K562 (cell line): ENCODE data around the gene APBA2. TPM values are rescaled to one million over a fixed set of nuclear protein-coding genes. Genes with fewer than 3 reads are reported as not detected.

ENCODE experiments used
- ASH1L ChIP-seq: fragments of 450-650 bp; IDR thresholded peaks from 2 replicates; pipeline ENCODE4 v1.6.1; 2018; ENCODE audit warnings: borderline replicate concordance, mild to moderate bottlenecking, low read depth; ENCODE audit not compliant: partially characterized antibody
- FOXJ3 ChIP-seq: sonication (generic); formaldehyde crosslinking; IDR thresholded peaks from 2 replicates; pipeline ENCODE4 v1.4.0; 2020; ENCODE audit warnings: mild to moderate bottlenecking, missing genetic modification reagents
- KAT7 ChIP-seq: sonication (generic); formaldehyde crosslinking; IDR thresholded peaks from 2 replicates; pipeline ENCODE4 v1.8.0; 2022; ENCODE audit warnings: missing genetic modification reagents, mild to moderate bottlenecking, borderline replicate concordance
- KDM4B ChIP-seq, 2 experiments: fragments of 450-650 bp in 1 of 2; sonication (generic) in 1 of 2; IDR thresholded peaks; 2 replicates each; pipeline ENCODE4 v1.6.1; 2016 to 2017; ENCODE audit warnings: borderline replicate concordance in 2 of 2, antibody characterized with exemption in 1 of 2, low read depth in 1 of 2, mild to moderate bottlenecking in 1 of 2
- POU5F1 ChIP-seq: fragments of 150-350 bp; IDR thresholded peaks from 2 replicates; pipeline ENCODE4 v1.6.1; 2014; ENCODE audit warnings: borderline replicate concordance, low read length, low read depth, mild to moderate bottlenecking; ENCODE audit not compliant: partially characterized antibody
- PURB ChIP-seq: sonication (generic); formaldehyde crosslinking; IDR thresholded peaks from 2 replicates; pipeline ENCODE4 v1.9.0; 2021; ENCODE audit warnings: low read depth, mild to moderate bottlenecking, missing genetic modification reagents
- SIRT6 ChIP-seq: IDR thresholded peaks from one replicate; pipeline ENCODE4 v1.6.1; 2012; ENCODE audit warnings: low read depth, mild to moderate bottlenecking, control low read depth, inconsistent platforms, low read length, moderate library complexity
- VEZF1 ChIP-seq: fragments of 200-800 bp; sonication (Bioruptor generic); IDR thresholded peaks from 2 replicates; pipeline ENCODE4 v1.6.1; 2017; ENCODE audit warnings: missing genetic modification characterization, missing compliant biosample characterization
- ZBTB11 ChIP-seq, 3 experiments: fragments of 200-800 bp in 1 of 3; fragments of 250-450 bp in 1 of 3; fragments of 450-650 bp in 1 of 3; sonication (Bioruptor Pico) in 1 of 3; sonication (Bioruptor generic) in 1 of 3; formaldehyde crosslinking in 1 of 3; IDR thresholded peaks; 2 replicates each; pipeline versions ENCODE4 v1.6.1 to v1.8.0; 2016 to 2022; ENCODE audit warnings: mild to moderate bottlenecking in 2 of 3, missing genetic modification characterization in 2 of 3, missing compliant biosample characterization in 1 of 3, moderate library complexity in 1 of 3
- ZNF253 ChIP-seq: fragments of 250-450 bp; sonication (Bioruptor Pico); conservative IDR thresholded peaks from 2 replicates; pipeline ENCODE4 v1.6.1; 2021; ENCODE audit warnings: mild to moderate bottlenecking
- ZNF3 ChIP-seq: fragments of 250-450 bp; sonication (Bioruptor Pico); IDR thresholded peaks from 2 replicates; pipeline ENCODE4 v1.5.0; 2021; ENCODE audit warnings: mild to moderate bottlenecking, moderate library complexity
- ZNF395 ChIP-seq: fragments of 200-800 bp; sonication (Bioruptor generic); IDR thresholded peaks from 2 replicates; pipeline ENCODE4 v1.6.1; 2017; ENCODE audit warnings: missing genetic modification characterization, missing compliant biosample characterization
- ZNF668 ChIP-seq: fragments of 250-450 bp; sonication (Bioruptor Pico); IDR thresholded peaks from 2 replicates; pipeline ENCODE4 v1.8.0; 2022; ENCODE audit warnings: mild to moderate bottlenecking, inconsistent platforms
- polyA plus RNA-seq, 8 experiments: library from polyadenylated mRNA; depleted of rRNA in 4 of 8; stranded (reverse) in 5 of 8; unstranded in 3 of 8; fragments of >200 nt; fragmentation: Nextera tagmentation in 2 of 8; fragmentation: Illumina TruSeq in 1 of 8; extraction: Ambion mirVana in 2 of 8; extraction: Trizol in 1 of 8; gene quantifications; 2 replicates each; pipeline versions ENCODE4 v1.2.1 to v1.2.3, GENCODE V29; 2011 to 2014; ENCODE audit warnings: inconsistent platforms in 1 of 8, missing spikeins in 1 of 8
- total RNA-seq, 7 experiments: library from RNA; depleted of rRNA in 6 of 7; stranded (reverse); fragments of >200 nt in 6 of 7; fragmentation: Illumina TruSeq in 2 of 7; extraction: Trizol in 2 of 7; gene quantifications; 2 replicates each; pipeline versions ENCODE4 v1.2.1 to v1.2.3, GENCODE V29; 2011 to 2021; ENCODE audit warnings: low replicate concordance in 1 of 7
- TF ChIP-seq, protein P1 (sequence below), 2 experiments: fragments of 250-450 bp in 1 of 2; fragments of 450-650 bp in 1 of 2; sonication (Bioruptor Pico) in 1 of 2; IDR thresholded peaks; 2 replicates each; pipeline versions ENCODE4 v1.6.1 to v1.8.0; 2016 to 2021; ENCODE audit warnings: mild to moderate bottlenecking in 2 of 2, moderate library complexity in 2 of 2, missing compliant biosample characterization in 1 of 2, missing genetic modification characterization in 1 of 2
- TF ChIP-seq, protein P2 (sequence below): fragments of 250-450 bp; sonication (Bioruptor Pico); IDR thresholded peaks from 2 replicates; pipeline ENCODE4 v1.5.0; 2022; ENCODE audit warnings: mild to moderate bottlenecking

APBA2 gene
- total and polyA plus RNA-seq, 9 of the 15 experiments (the other 6 are each of a cell fraction or from before 2014, with no cell fraction given): 0.24 to 40.9 (median 25.2) TPM

GRCh38 chr15:28957606-28958498 lies 72.1 kb downstream of the APBA2 start (continued):
- TF ChIP-seq VEZF1 (CRISPR knock-in tag) (no peak), ZNF253 (no peak), KDM4B (IDR thresholded peaks at IDR 0.05; ENCODE audit: borderline replicate concordance in 2 of 2, low read depth in 1 of 2) (no peak), ZNF395 (0 out of 2 replicates have a peak, but pooled peaks have one; percentile 22), PURB (CRISPR knock-in tag) (no peak), ZBTB11 (CRISPR knock-in tag; IDR thresholded peaks at IDR 0.05) (no peak), ASH1L (no peak), POU5F1 (no peak), ZNF668 (0 out of 2 replicates have a peak, but pooled peaks have one; percentile 23), KAT7 (CRISPR knock-in tag) (no peak), FOXJ3 (CRISPR knock-in tag) (no peak), ZNF3 (CRISPR knock-in tag) (no peak), SIRT6 (no peak)
- TF ChIP-seq, protein P1, sequence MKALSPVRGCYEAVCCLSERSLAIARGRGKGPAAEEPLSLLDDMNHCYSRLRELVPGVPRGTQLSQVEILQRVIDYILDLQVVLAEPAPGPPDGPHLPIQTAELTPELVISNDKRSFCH (CRISPR knock-in tag; IDR thresholded peaks at IDR 0.05): no peak
- TF ChIP-seq, protein P1 (tag; IDR thresholded peaks at IDR 0.05): peak; percentile 73; the same call in 1 of the 2 replicates
- TF ChIP-seq, protein P2, sequence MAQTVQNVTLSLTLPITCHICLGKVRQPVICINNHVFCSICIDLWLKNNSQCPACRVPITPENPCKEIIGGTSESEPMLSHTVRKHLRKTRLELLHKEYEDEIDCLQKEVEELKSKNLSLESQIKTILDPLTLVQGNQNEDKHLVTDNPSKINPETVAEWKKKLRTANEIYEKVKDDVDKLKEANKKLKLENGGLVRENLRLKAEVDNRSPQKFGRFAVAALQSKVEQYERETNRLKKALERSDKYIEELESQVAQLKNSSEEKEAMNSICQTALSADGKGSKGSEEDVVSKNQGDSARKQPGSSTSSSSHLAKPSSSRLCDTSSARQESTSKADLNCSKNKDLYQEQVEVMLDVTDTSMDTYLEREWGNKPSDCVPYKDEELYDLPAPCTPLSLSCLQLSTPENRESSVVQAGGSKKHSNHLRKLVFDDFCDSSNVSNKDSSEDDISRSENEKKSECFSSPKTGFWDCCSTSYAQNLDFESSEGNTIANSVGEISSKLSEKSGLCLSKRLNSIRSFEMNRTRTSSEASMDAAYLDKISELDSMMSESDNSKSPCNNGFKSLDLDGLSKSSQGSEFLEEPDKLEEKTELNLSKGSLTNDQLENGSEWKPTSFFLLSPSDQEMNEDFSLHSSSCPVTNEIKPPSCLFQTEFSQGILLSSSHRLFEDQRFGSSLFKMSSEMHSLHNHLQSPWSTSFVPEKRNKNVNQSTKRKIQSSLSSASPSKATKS (CRISPR knock-in tag): no peak
